Measurements from ENCODE around the gene ZNF804B.
A peak's percentile ranks its signal among the peaks of the same experiment; 100 is the strongest.

The ZNF804B gene

GRCh38 chr7:89001306-89001705 lies 241.8 kb downstream of the ZNF804B start:
- TF ChIP-seq TAF1 (IDR thresholded peaks at IDR 0.05; ENCODE audit: borderline replicate concordance, low read depth, low read length) = no peak
- no peak for TF ChIP-seq POLR2A (IDR thresholded peaks at IDR 0.05; ENCODE audit: low read depth, low read length)
- TF ChIP-seq POLR2AphosphoS5 (IDR thresholded peaks at IDR 0.05; ENCODE audit: low read depth, low read length) = no peak
- no peak for FAIRE-seq
- DNase-seq (ENCODE audit: insufficient read length) = no peak

GRCh38 chr7:89002981-89003956 lies 243.8 kb downstream of the ZNF804B start:
- peak; percentile 71 for FAIRE-seq
- no peak for TF ChIP-seq POLR2A (IDR thresholded peaks at IDR 0.05; ENCODE audit: low read depth, low read length)
- TF ChIP-seq POLR2AphosphoS5 (IDR thresholded peaks at IDR 0.05; ENCODE audit: low read depth, low read length) = no peak
- no peak for TF ChIP-seq TAF1 (IDR thresholded peaks at IDR 0.05; ENCODE audit: borderline replicate concordance, low read depth, low read length)
- DNase-seq (ENCODE audit: insufficient read length) = no peak

GRCh38 chr7:89012016-89012415 lies 252.5 kb downstream of the ZNF804B start:
- DNase-seq (ENCODE audit: insufficient read length) = no peak
- no peak for FAIRE-seq
- no peak for TF ChIP-seq POLR2A (IDR thresholded peaks at IDR 0.05; ENCODE audit: low read depth, low read length)
- no peak for TF ChIP-seq POLR2AphosphoS5 (IDR thresholded peaks at IDR 0.05; ENCODE audit: low read depth, low read length)
- TF ChIP-seq TAF1 (IDR thresholded peaks at IDR 0.05; ENCODE audit: borderline replicate concordance, low read depth, low read length) = no peak

GRCh38 chr7:89017695-89018094 lies 258.2 kb downstream of the ZNF804B start:
- TF ChIP-seq POLR2A (IDR thresholded peaks at IDR 0.05; ENCODE audit: low read depth, low read length) = no peak
- no peak for TF ChIP-seq POLR2AphosphoS5 (IDR thresholded peaks at IDR 0.05; ENCODE audit: low read depth, low read length)
- no peak for TF ChIP-seq TAF1 (IDR thresholded peaks at IDR 0.05; ENCODE audit: borderline replicate concordance, low read depth, low read length)
- FAIRE-seq = no peak

GRCh38 chr7:89021741-89022140 lies 262.2 kb downstream of the ZNF804B start:
- DNase-seq (ENCODE audit: insufficient read length) (no peak), FAIRE-seq (no peak)
- no peak for TF ChIP-seq POLR2AphosphoS5 (IDR thresholded peaks at IDR 0.05; ENCODE audit: low read depth, low read length)
- TF ChIP-seq TAF1 (IDR thresholded peaks at IDR 0.05; ENCODE audit: borderline replicate concordance, low read depth, low read length) = no peak

More at GRCh38 chr7:89017695-89018094, 258.2 kb downstream of the ZNF804B start:
- DNase-seq (ENCODE audit: insufficient read length) = no peak

GRCh38 chr7:89023206-89023605 lies 263.7 kb downstream of the ZNF804B start:
- TF ChIP-seq TAF1 (IDR thresholded peaks at IDR 0.05; ENCODE audit: borderline replicate concordance, low read depth, low read length) (no peak), POLR2AphosphoS5 (IDR thresholded peaks at IDR 0.05; ENCODE audit: low read depth, low read length) (no peak), POLR2A (IDR thresholded peaks at IDR 0.05; ENCODE audit: low read depth, low read length) (no peak)
- DNase-seq (ENCODE audit: insufficient read length) (no peak), FAIRE-seq (no peak)

- DNase-seq (ENCODE audit: insufficient read length) = no peak
- FAIRE-seq = peak; percentile 9
- TF ChIP-seq POLR2AphosphoS5 (IDR thresholded peaks at IDR 0.05; ENCODE audit: low read depth, low read length) (no peak), TAF1 (IDR thresholded peaks at IDR 0.05; ENCODE audit: borderline replicate concordance, low read depth, low read length) (no peak), POLR2A (IDR thresholded peaks at IDR 0.05; ENCODE audit: low read depth, low read length) (no peak)
These were observed 264.4 kb downstream of the ZNF804B start for GRCh38 chr7:89023877-89024276.

- FAIRE-seq (no peak), DNase-seq (ENCODE audit: insufficient read length) (no peak)
- TF ChIP-seq POLR2A (IDR thresholded peaks at IDR 0.05; ENCODE audit: low read depth, low read length) (no peak), TAF1 (IDR thresholded peaks at IDR 0.05; ENCODE audit: borderline replicate concordance, low read depth, low read length) (no peak), POLR2AphosphoS5 (IDR thresholded peaks at IDR 0.05; ENCODE audit: low read depth, low read length) (no peak)
These were observed 268.3 kb downstream of the ZNF804B start for GRCh38 chr7:89027781-89028180.

GRCh38 chr7:89028319-89028718 lies 268.8 kb downstream of the ZNF804B start:
- DNase-seq (ENCODE audit: insufficient read length) (no peak), FAIRE-seq (no peak)
- TF ChIP-seq TAF1 (IDR thresholded peaks at IDR 0.05; ENCODE audit: borderline replicate concordance, low read depth, low read length) = no peak
- no peak for TF ChIP-seq POLR2A (IDR thresholded peaks at IDR 0.05; ENCODE audit: low read depth, low read length)
- no peak for TF ChIP-seq POLR2AphosphoS5 (IDR thresholded peaks at IDR 0.05; ENCODE audit: low read depth, low read length)

- DNase-seq (ENCODE audit: insufficient read length) = no peak
- FAIRE-seq = no peak
- no peak for TF ChIP-seq TAF1 (IDR thresholded peaks at IDR 0.05; ENCODE audit: borderline replicate concordance, low read depth, low read length)
- no peak for TF ChIP-seq POLR2A (IDR thresholded peaks at IDR 0.05; ENCODE audit: low read depth, low read length)
- TF ChIP-seq POLR2AphosphoS5 (IDR thresholded peaks at IDR 0.05; ENCODE audit: low read depth, low read length) = no peak
These were observed 270.4 kb downstream of the ZNF804B start for GRCh38 chr7:89029864-89030263.

- FAIRE-seq = no peak
These were observed 281.7 kb downstream of the ZNF804B start for GRCh38 chr7:89041240-89041639.

GRCh38 chr7:89042940-89043339 lies 283.4 kb downstream of the ZNF804B start:
- no peak for DNase-seq (ENCODE audit: insufficient read length)
- FAIRE-seq = no peak

More at GRCh38 chr7:89041240-89041639, 281.7 kb downstream of the ZNF804B start:
- DNase-seq (ENCODE audit: insufficient read length) = no peak
- no peak for TF ChIP-seq POLR2AphosphoS5 (IDR thresholded peaks at IDR 0.05; ENCODE audit: low read depth, low read length)
- no peak for TF ChIP-seq POLR2A (IDR thresholded peaks at IDR 0.05; ENCODE audit: low read depth, low read length)
- TF ChIP-seq TAF1 (IDR thresholded peaks at IDR 0.05; ENCODE audit: borderline replicate concordance, low read depth, low read length) = no peak

More at GRCh38 chr7:89042940-89043339, 283.4 kb downstream of the ZNF804B start:
- TF ChIP-seq TAF1 (IDR thresholded peaks at IDR 0.05; ENCODE audit: borderline replicate concordance, low read depth, low read length) = no peak
- no peak for TF ChIP-seq POLR2A (IDR thresholded peaks at IDR 0.05; ENCODE audit: low read depth, low read length)
- no peak for TF ChIP-seq POLR2AphosphoS5 (IDR thresholded peaks at IDR 0.05; ENCODE audit: low read depth, low read length)

All from GM12892 (cell line).